ENCODE results near the gene CCN5.
"Not testable (repeated sequence)": the region's sequence is repeated elsewhere in the genome, so short reads cannot be mapped to it uniquely, and the experiment has no call there.

Gene CCN5

DNA sequence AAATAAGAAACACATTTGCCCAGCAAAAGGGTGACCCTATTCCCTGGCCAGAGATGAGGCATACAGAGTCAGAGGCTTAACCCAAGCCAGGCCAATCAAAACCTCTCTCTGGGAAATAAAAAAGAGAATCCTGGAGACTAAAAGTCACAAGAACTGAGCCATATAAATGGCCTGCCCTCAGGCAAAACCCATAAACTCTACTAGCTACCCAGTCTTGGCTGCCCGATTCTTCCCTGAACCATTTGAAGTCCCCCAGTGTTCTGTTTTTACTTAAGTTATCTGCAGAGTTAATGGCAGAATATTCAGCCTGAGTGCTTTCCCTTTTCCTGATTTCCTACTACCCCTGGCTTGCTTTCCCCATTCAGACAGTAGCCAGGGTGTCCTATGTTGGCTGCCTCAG, 44.4 kb downstream of the CCN5 start:
- H3K4me3 ChIP-seq (ENCODE audit: low read depth, low read length): no peak overlapping the region
- DNase-seq (ENCODE audit: low read depth): no peak
- TF ChIP-seq, protein P1, sequence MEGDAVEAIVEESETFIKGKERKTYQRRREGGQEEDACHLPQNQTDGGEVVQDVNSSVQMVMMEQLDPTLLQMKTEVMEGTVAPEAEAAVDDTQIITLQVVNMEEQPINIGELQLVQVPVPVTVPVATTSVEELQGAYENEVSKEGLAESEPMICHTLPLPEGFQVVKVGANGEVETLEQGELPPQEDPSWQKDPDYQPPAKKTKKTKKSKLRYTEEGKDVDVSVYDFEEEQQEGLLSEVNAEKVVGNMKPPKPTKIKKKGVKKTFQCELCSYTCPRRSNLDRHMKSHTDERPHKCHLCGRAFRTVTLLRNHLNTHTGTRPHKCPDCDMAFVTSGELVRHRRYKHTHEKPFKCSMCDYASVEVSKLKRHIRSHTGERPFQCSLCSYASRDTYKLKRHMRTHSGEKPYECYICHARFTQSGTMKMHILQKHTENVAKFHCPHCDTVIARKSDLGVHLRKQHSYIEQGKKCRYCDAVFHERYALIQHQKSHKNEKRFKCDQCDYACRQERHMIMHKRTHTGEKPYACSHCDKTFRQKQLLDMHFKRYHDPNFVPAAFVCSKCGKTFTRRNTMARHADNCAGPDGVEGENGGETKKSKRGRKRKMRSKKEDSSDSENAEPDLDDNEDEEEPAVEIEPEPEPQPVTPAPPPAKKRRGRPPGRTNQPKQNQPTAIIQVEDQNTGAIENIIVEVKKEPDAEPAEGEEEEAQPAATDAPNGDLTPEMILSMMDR (conservative IDR thresholded peaks at IDR 0.05; ENCODE audit: low read depth, low read length): no peak

DNA sequence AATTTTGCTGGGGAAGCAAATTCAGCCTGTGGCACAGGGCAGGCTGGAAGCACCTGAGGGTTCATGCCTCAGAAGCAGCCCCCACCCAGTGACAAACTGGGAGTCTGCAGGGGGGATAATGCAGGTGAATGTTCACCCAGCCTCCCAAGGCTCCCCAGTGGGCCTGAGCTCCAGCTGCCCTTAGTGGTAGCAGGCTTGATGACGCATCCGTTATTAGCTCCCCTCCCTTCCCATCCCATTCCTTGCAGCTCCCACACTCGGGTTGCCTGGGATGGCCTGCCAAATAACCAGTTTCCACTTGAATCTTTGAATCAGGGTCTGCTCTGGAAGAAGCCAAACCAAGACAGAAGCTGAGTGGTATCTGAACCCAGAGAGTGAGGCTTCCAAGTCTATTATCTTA, 46.3 kb downstream of the CCN5 start:
- TF ChIP-seq, protein P1 (conservative IDR thresholded peaks at IDR 0.05; ENCODE audit: low read depth, low read length): no peak
- H3K4me3 ChIP-seq (ENCODE audit: low read depth, low read length): no peak overlapping the region
- no peak for DNase-seq (ENCODE audit: low read depth)

DNA sequence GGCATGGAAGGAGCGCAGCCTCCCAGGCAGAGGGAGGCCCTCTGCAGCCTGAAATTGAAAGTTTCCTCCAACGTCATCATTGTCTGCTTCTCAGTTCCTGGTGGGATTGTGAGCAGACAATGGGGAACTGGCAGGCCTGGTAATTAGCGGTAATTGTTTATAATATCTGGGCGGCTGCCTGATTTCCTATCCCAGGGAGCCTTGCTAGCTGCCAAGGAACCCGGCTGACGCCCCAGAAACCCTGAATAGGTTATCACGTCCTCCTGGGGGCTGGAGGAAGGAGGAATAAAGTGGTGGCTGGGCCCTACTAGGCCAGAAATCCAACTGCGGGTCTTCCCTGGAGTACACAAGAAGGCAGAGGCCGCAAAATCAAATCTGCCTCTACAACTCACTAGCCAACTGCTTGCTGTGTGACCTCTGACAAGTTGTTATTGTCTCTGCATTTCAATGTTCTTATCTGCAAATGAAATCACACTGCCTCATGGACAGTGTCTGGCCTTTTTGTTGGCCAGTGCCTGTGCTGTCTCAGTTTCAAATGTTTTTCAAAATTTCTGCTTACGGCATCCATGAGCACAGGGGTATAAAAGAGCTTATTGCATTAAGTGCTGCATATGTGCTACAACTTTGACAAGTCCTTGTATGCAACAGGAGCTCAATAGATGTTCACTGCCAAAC, 47.4 kb downstream of the CCN5 start:
- DNase-seq (ENCODE audit: low read depth): no peak
- H3K4me3 ChIP-seq (ENCODE audit: low read depth, low read length): no peak overlapping the region
- TF ChIP-seq, protein P1 (conservative IDR thresholded peaks at IDR 0.05; ENCODE audit: low read depth, low read length): no peak

DNA sequence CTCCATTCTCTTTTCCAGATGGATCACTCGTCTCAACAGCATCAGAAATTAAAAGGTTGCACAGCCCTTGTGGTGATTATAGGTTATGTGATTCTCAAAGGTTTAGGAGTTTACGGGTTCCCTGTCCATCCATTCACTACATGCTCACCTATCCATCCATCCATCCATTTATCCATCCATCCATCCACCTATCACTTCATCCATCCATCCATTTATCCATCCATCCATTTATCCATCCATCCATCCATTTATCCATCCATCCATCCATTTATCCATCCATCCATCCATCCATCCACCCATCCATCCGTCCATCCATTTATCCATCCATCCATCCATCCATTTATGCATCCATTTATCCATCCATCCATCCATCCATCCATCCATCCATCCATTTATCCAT, 48.6 kb downstream of the CCN5 start:
- DNase-seq (ENCODE audit: low read depth): not testable (repeated sequence)

DNA sequence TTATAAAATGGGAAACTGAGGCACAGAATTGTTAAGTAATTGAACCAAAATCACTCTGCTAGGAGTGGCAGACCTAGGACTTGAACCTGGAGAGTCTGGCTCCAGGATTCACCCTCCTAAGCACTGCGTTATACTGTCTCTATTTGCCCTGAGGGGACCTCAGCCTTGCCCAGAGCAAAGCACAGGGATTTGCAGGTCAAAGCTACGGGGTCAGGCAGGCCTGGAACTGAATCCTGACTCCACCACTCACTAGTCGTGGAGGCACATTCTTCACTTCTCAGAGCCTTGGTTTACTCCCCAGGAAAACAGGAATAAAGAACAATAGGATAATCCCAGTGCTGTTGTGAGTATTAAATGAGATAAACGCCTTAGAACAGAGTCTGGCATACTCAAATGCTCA, 49.9 kb downstream of the CCN5 start:
- DNase-seq (ENCODE audit: low read depth): no peak
- TF ChIP-seq, protein P1 (conservative IDR thresholded peaks at IDR 0.05; ENCODE audit: low read depth, low read length): no peak
- H3K4me3 ChIP-seq (ENCODE audit: low read depth, low read length): no peak overlapping the region

More for the DNA sequence above, 48.6 kb downstream of the CCN5 start:
- not testable (repeated sequence) for H3K4me3 ChIP-seq (ENCODE audit: low read depth, low read length)

GRCh38 chr20:44765701-44766347, 50.7 kb downstream of the CCN5 start:
- no peak for DNase-seq (ENCODE audit: low read depth)
- TF ChIP-seq, protein P1 (conservative IDR thresholded peaks at IDR 0.05; ENCODE audit: low read depth, low read length): no peak

GRCh38 chr20:44768256-44768655, 53.1 kb downstream of the CCN5 start:
- H3K4me3 ChIP-seq (ENCODE audit: low read depth, low read length): no peak overlapping the region
- DNase-seq (ENCODE audit: low read depth): no peak
- TF ChIP-seq, protein P1 (conservative IDR thresholded peaks at IDR 0.05; ENCODE audit: low read depth, low read length): no peak

More at GRCh38 chr20:44765701-44766347, 50.7 kb downstream of the CCN5 start:
- H3K4me3 ChIP-seq (ENCODE audit: low read depth, low read length): no peak overlapping the region

Data from choroid plexus epithelial cell (primary cell).